Kidney (tissue), 14 donors: ENCODE measurements around the gene FAM81A. TPM values are rescaled to one million over a fixed set of nuclear protein-coding genes. Genes with fewer than 3 reads are reported as not detected.
"Not testable (repeated sequence)": the region's sequence is repeated elsewhere in the genome, so short reads cannot be mapped to it uniquely, and the experiment has no call there.

ENCODE experiments used
- DNase-seq, 5 donors: peaks; one replicate each; pipeline ENCODE4 v3.0.0-alpha.2; 2013 to 2020
- FAIRE-seq: peaks from 2 replicates; lab custom pipeline; 2012; peaks lifted over from hg19 to GRCh38; lab: Jason Lieb, UNC
- H3K27ac ChIP-seq, 2 donors: one replicate each; pipeline ENCODE4 v1.7.0; 2013; ENCODE audit warnings: low read depth in 2 of 2, low read length in 2 of 2, inconsistent platforms in 1 of 2
- H3K27me3 ChIP-seq: one replicate; pipeline ENCODE4 v1.7.1; 2013; ENCODE audit warnings: low read length, inconsistent platforms; ENCODE audit not compliant: control insufficient read depth, insufficient read depth
- H3K36me3 ChIP-seq, 3 donors: one replicate each; pipeline versions ENCODE4 v1.7.0 to v1.7.1; 2013; ENCODE audit warnings: low read length in 3 of 3, control low read depth in 1 of 3, inconsistent platforms in 1 of 3; ENCODE audit not compliant: insufficient read depth in 3 of 3, control insufficient read depth in 2 of 3
- H3K4me1 ChIP-seq, 3 donors: one replicate each; pipeline versions ENCODE4 v1.7.0 to v1.7.1; 2013; ENCODE audit warnings: low read length in 3 of 3, inconsistent platforms in 1 of 3, low read depth in 1 of 3; ENCODE audit not compliant: control insufficient read depth in 2 of 3, insufficient read depth in 2 of 3
- H3K4me3 ChIP-seq, 3 donors: one replicate each; pipeline versions ENCODE4 v1.7.0 to v1.8.1; 2013; ENCODE audit warnings: low read length in 3 of 3, control low read depth in 1 of 3, inconsistent platforms in 1 of 3
- H3K9ac ChIP-seq, 3 donors: one replicate each; pipeline versions ENCODE4 v1.7.0 to v1.7.1; 2013; ENCODE audit warnings: low read length in 3 of 3, control low read depth in 1 of 3, inconsistent platforms in 1 of 3
- H3K9me3 ChIP-seq, 3 donors: one replicate each; pipeline versions ENCODE4 v1.7.0 to v1.7.1; 2013; ENCODE audit warnings: low read length in 3 of 3, control low read depth in 1 of 3, inconsistent platforms in 1 of 3; ENCODE audit not compliant: control insufficient read depth in 2 of 3, insufficient read depth in 1 of 3
- intact Hi-C: fragments of 100-400 bp; cut with DNase I; formaldehyde crosslinking; loops from one replicate; pipeline ENCODE4 v1.11.1; 2022
- polyA plus RNA-seq: library from polyadenylated mRNA; stranded (reverse); fragments of 350-450 nt; fragmentation: Illumina TruSeq; extraction: RNeasy Lipid Tissue Mini Kit (QIAGEN cat#74804); gene quantifications from one replicate; pipeline ENCODE4 v1.2.3, GENCODE V29; 2014; ENCODE audit warnings: low read depth, low replicate concordance; ENCODE audit not compliant: insufficient read depth
- total RNA-seq: library from RNA; stranded (reverse); fragmentation: NEBNext Ultra II Directional; extraction: Animal tissue kit (Norgen Biotek cat#: 25700); gene quantifications from one replicate; pipeline ENCODE4 v1.2.1, GENCODE V29; 2021
- TF ChIP-seq, protein P1 (sequence below): IDR thresholded peaks from 3 replicates; pipeline ENCODE4 v1.5.1; 2012; ENCODE audit warnings: mild to moderate bottlenecking, moderate library complexity, borderline replicate concordance; ENCODE audit not compliant: insufficient read depth; ENCODE audit errors: extremely low read depth
- donor health status: control.
- donor health status: control.
- donor health status: control.
- donor health status: control.
- donor health status: control.
- donor health status: DM: yes; HTN: yes; CAD: no.
- donor health status: Normal renal cell carcinoma (clear cell type).

The FAM81A gene
- total and polyA plus RNA-seq, 2 donors from 2014 or later, result 10.4 TPM

GRCh38 chr15:59399465-59400102 lies 38.4 kb upstream of the FAM81A start:
- H3K4me3 ChIP-seq, result no peak overlapping the region
- no peaks in the 10 kb centered on the region for H3K4me1 ChIP-seq
- no peak for DNase-seq
- TF ChIP-seq, protein P1, sequence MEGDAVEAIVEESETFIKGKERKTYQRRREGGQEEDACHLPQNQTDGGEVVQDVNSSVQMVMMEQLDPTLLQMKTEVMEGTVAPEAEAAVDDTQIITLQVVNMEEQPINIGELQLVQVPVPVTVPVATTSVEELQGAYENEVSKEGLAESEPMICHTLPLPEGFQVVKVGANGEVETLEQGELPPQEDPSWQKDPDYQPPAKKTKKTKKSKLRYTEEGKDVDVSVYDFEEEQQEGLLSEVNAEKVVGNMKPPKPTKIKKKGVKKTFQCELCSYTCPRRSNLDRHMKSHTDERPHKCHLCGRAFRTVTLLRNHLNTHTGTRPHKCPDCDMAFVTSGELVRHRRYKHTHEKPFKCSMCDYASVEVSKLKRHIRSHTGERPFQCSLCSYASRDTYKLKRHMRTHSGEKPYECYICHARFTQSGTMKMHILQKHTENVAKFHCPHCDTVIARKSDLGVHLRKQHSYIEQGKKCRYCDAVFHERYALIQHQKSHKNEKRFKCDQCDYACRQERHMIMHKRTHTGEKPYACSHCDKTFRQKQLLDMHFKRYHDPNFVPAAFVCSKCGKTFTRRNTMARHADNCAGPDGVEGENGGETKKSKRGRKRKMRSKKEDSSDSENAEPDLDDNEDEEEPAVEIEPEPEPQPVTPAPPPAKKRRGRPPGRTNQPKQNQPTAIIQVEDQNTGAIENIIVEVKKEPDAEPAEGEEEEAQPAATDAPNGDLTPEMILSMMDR, result no peak
- no peak overlapping the region for H3K27ac ChIP-seq
- H3K27me3 ChIP-seq, result no peaks in the 10 kb centered on the region
- H3K36me3 ChIP-seq, result no peaks in the 10 kb centered on the region
- no peak for FAIRE-seq
- intact Hi-C loops, result no loop called here
- H3K9ac ChIP-seq, result no peak overlapping the region
- no peaks in the 10 kb centered on the region for H3K9me3 ChIP-seq

DNA sequence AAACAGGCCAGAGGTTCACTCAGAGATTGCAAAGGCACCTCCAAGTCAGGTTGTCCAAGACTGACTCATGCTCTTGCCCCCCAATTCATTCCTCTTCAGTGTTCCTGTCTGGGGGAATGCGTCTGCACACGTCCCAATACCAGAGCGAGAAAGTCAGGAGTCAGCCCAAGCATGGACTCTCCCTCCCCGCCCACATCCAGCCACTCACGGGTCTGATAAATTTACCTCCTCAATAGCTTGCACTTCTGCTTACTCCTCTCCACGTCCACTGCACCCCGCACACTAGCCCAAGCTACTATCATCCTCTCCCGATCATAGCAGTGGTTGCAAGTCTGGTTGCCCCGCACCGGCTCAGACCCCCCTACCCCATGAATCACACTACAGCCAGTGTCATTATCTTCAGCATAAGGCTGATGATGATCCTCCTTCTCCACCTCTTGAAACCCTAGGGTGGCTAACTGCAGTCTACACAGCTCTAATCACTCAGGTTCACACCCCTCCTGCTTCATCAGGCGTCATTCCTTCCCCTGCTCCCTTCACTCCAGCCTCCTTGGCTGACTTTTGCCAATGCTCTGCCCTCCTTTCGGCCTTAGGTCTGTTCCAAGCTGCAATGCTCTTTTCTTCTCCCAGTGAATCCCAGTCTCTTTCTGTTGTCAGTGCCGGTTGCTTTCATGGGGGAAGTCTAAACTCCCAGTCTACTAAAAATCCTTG lies 37.7 kb upstream of the FAM81A start:
- Histone ChIP-seq H3K27me3 (no peaks in the 10 kb centered on the region), H3K27ac (no peak overlapping the region), H3K9ac (no peak overlapping the region), H3K9me3 (no peaks in the 10 kb centered on the region), H3K36me3 (no peaks in the 10 kb centered on the region), H3K4me1 (no peaks in the 10 kb centered on the region), H3K4me3 (no peak overlapping the region)
- DNase-seq, result no peak
- FAIRE-seq, result no peak
- intact Hi-C loops, result no loop called here
- TF ChIP-seq, protein P1, result no peak

DNA sequence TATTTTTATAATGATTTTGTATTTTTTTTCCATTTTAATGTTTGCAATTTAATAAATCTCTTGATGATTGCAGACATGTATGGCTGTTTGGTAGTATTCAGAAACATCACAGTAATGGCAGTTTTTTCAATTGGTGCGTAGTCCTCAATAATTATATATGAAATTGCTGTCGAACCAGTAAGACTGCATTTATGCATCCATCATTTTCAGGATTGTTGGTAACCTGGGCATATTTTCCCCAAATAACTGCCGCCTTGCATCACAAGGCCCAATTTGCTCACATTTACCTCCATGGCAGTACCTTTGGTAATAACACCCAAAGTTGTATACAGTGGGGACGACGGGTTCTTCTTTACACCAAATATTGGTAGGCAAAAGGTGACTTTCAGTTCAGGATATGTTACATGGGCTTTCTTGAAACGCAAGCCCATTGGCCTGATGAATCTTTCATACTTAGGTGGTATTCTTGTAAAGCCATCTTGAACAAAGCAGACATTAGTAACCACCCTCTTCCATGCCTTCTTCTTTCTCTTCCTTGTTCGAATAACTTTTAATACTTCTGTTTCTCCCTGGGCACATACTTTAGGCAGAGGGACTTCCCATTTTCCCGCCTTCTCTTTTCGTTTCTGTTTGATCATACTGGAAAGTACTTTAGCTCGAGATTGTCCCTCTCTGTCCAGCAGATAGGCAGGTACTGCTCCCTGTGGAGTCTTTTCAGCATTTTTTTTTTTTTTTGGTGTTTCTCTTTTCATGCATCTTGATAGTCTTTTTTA lies 36.7 kb upstream of the FAM81A start:
- H3K27me3 ChIP-seq, H3K9ac ChIP-seq, H3K9me3 ChIP-seq, intact Hi-C loops, H3K27ac ChIP-seq, H3K4me1 ChIP-seq, H3K36me3 ChIP-seq, DNase-seq, H3K4me3 ChIP-seq, FAIRE-seq: not testable (repeated sequence)
